Activated CD4-positive, alpha-beta T cell treated with anti-CD3 and anti-CD28 coated beads, Interleukin-2, Interleukin-4, amounts not matched to agents 100 ng/mL and 50 ng/mL, durations not matched to agents 16 hours and 8 hours (primary cell): ENCODE results near the gene ZNF487.
"Not testable (repeated sequence)": the region's sequence is repeated elsewhere in the genome, so short reads cannot be mapped to it uniquely, and the experiment has no call there.

ENCODE experiments used
- DNase-seq: peaks from one replicate; pipeline ENCODE4 v3.0.0-alpha.2; 2020; ENCODE audit warnings: low spot score

Gene ZNF487

GRCh38 chr10:43404704-43405084 lies 32.2 kb upstream of the ZNF487 start:
- DNase-seq: no peak

- peak; percentile 54 for DNase-seq
These were observed 29.7 kb upstream of the ZNF487 start for GRCh38 chr10:43407148-43407575.

GRCh38 chr10:43407576-43408330 lies 29.2 kb upstream of the ZNF487 start:
- DNase-seq: peak; percentile 94

DNA sequence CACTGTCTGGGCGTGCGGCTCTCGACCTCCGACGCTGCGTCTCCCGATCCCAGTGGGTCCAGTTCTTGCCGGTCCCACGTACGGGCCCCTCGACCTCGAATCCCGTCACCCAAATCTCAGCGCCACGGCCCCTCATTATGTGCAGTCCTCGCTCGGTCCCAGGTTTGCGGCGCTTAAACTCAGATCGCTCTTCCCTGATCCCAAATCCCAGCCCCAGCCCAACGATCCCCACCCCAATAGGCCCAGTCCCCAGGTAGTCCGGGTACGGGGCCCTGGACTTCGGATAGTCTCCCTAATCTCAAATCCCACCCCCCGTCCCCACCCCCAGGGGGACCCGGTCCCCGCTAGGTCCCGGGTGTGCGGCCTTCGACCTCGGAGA lies 28.6 kb upstream of the ZNF487 start:
- DNase-seq: no peak

- DNase-seq: peak; percentile 95
These were observed 28.1 kb upstream of the ZNF487 start, which contains the start of gene HNRNPF for GRCh38 chr10:43408710-43409384. HNRNPF (minus strand) TSS chr10:43409186; CDS start chr10:43387884, 21,302 bp downstream.

GRCh38 chr10:43409385-43410109 lies 27.4 kb upstream of the ZNF487 start:
- peak; percentile 78 for DNase-seq

GRCh38 chr10:43410345-43410744 lies 26.6 kb upstream of the ZNF487 start:
- no peak for DNase-seq

DNA sequence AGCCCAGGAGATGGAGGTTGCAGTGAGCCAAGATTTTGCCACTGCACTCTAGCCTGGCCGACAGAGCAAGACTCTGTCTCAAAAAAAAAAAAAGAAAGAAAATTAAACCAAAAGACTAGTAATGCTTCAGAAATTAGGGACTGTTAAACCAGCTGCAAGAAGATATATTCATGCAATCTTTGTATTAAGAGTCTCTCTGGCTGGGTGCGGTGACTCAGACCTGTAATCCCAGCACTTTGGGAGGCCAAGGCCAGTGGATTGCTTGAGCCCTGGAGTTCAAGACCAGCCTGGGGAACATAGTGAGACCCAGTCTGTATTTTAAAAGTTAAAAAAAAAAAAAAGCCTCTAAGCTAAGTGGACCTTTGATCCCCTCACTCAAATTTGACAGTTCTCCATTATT lies 25.4 kb upstream of the ZNF487 start:
- no peak for DNase-seq

GRCh38 chr10:43415544-43415943 lies 21.4 kb upstream of the ZNF487 start:
- no peak for DNase-seq

DNA sequence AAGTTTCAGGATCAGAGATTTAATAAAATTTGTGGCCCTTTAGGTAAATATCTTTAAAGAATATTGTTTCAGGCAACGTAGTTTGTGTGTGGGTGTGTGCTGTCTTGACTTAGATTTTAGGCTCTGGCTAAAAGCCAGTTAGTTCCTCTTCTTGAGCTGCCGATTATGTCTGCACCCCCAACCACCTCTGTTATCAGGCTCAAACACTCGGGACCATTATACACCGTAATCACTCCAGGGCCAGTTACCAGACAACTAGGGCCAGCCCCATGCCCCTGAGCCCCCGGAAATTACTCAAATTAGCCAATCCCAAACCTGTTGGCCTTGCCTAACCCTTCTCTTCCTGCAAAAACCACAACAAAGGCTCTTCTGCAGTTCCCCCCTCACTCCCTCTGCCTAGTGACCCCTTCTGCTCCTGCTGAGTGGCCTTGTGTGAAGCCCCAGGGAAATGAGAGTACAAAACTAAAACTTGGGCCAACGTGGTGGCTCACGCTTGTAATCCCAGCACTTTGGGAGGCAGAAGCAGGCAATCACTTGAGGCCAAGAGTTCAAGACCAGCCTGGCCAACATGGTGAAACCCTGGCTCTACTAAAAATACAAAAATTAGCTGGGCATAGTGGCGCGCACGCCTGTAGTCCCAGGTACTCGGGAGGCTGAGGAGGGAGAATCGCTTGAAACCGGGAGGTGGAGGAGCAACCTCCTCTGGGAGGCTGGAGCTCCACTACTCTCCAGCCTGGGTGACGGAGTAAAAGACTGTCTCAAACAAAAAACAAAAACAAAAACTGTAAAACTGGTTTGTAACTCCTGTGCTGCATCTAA lies 18.8 kb upstream of the ZNF487 start:
- DNase-seq: peak; percentile 73

DNA sequence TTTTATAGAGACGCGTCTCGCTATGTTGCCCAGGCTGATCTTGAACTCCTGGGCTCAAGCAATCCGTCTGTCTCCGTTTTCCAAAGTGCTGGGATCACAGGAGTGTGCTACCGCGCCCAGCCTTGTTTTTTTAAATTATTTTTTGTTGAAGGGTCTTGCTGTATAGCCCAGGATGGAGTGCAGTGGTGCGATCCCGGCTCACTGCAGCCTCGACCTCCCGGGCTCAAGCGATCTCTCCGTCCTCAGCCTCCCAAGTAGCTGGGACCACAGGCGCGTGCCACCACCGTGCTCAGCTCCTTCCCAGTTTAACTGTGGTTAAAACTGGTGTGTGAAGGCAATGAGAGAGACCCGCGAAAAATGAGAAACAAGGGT lies 16.9 kb upstream of the ZNF487 start:
- DNase-seq: no peak

DNA sequence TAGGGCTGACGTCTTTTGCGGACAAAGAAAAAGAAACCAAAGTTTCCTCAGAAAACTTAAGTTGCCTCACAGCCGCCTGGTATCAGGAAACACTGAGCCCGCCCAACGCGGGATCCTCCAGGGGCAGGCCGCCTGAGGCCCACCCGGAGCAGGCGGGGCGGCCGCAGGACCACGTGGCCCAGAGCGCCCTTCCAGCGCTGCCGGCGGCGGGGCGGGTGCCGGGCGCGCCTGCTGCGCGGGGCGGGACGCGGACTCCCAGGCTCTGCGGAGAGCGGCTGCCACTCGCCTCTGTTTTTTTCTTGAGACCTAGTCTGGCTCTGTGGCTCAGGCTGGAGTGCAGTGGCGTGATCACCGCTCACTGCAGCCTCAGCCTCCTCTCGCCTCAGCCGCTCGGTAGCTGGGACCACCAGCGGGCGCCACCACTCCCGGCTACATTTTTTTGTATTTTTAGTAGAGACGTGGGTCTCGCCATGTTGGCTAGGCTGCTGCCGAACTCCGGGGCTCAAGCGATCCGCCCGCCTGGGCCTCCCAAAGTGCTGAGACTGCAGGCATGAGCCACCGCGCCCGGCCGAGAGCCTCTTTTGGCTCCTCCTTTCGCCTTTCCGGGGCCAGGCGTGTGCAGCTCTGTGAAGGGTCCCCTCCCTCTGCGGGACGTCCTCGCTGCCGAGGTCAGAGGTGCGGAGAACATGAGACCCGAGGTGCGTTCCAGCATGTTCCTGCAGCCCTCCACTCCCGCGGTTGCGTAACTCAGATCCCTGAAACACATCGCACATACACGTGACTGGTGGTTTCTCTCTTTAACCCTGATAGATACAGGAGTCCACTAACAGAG lies 16.3 kb upstream of the ZNF487 start:
- peak; percentile 87 for DNase-seq

GRCh38 chr10:43421201-43421507 lies 15.8 kb upstream of the ZNF487 start:
- DNase-seq: no peak

DNA sequence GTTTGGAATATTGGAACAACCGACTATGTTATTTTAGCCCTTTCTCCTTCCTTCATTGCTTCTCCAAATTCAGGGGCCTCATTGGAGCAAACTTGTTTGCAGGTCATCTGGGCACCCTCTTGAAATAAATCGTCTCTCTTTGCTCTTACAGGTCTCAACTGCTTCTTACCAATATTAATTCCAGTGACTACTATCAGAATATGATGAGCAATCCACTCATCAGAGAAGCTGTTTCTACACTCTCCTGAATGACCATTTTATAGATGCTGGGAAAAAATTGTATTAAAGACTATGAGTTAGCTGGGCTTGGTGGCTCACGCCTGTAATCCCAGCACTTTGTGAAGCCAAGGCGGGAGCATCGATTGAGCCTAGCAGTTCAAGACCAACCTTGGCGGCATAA lies 15.4 kb upstream of the ZNF487 start:
- DNase-seq: no peak

GRCh38 chr10:43421944-43422343 lies 15.0 kb upstream of the ZNF487 start:
- DNase-seq: not testable (repeated sequence)

DNA sequence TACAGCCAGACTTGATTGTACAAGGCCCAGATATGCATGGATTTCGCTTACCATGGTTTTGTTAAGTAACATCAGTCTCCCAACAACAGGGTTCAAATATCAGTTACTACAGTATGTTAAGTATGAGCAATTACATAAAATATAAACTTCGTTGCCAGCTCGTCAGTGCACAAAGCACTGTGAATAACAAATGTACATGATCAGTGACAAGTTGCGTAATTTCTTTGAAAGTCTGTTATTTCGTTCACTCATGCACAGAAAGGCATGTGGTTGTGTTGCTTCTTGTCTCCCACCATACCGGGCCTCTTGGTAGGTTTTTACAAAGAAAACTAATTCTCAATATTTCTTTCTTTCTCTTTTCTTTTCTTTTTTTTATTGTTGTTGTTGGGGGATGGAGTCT lies 12.5 kb upstream of the ZNF487 start:
- DNase-seq: no peak

GRCh38 chr10:43426476-43426875 lies 10.4 kb upstream of the ZNF487 start:
- DNase-seq: not testable (repeated sequence)

- peak; percentile 56 for DNase-seq
These were observed 9.6 kb upstream of the ZNF487 start for GRCh38 chr10:43427166-43427825.

GRCh38 chr10:43430926-43431663 lies 5.8 kb upstream of the ZNF487 start:
- no peak for DNase-seq
